GM18909 (cell line): ENCODE data around the gene SREBF1.
"Not testable (repeated sequence)": the region's sequence is repeated elsewhere in the genome, so short reads cannot be mapped to it uniquely, and the experiment has no call there.

ENCODE experiments used
- ATAC-seq: cut with Tn5 transposase; IDR thresholded peaks from one replicate; pipeline ENCODE4 v1.9.1; 2021; ENCODE audit warnings: mild to moderate bottlenecking; ENCODE audit not compliant: unreplicated experiment, poor library complexity

The SREBF1 gene

GRCh38 chr17:17814162-17815061 is 22.4 kb downstream of the SREBF1 start:
- ATAC-seq: no peak

DNA sequence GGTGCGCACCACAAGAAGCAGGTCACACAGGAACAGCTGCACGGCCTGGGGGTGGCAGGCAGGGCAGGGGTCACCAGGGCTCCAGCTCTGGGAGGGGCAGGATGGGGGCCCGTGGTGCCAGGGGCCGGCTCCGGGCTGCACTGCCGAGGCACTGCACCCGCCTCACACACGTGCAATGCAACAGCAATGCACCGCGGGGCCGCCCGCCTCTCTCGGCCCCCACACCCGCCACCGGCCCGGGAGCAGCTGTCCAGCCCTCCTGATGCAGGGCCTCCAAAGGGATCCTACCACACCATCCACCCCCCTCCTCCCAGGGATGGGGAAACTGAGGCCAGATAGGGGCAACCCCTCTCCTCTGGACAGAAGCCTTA is 23.1 kb downstream of the SREBF1 start:
- ATAC-seq: no peak

DNA sequence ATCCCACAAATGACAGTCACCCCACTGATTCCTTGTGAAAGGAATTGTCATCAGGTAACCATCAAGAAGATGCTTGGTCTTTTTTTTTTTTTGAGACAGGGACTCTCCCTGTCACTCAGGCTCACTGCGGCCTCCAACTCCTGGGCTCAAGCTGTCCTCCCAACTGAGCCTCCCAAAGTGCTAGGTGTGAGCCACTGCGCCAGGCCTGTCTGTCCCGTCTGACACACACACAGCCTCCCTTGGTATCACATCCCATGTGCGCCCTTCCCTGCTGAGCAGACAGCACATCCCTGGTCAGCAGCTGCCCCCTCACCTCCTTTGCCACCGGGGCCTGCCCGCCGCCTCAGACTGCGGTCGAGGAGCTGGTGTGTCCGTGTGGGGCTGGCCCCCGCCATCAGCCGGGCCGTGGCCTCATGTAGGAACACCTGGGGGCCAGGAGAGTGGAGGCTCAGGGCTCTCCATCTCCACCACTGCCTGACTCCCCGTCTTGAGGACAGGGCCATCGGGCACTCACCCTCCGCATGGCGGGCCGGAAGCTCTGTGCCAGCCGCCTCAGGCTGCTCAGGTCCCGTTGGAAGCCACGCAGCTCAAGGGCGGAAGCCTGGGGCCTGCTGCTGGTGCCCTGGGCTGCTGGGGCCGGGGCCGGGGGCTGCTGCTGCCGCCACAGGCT is 23.6 kb downstream of the SREBF1 start:
- ATAC-seq: no peak

GRCh38 chr17:17812211-17813054 is 24.4 kb downstream of the SREBF1 start:
- ATAC-seq: no peak

DNA sequence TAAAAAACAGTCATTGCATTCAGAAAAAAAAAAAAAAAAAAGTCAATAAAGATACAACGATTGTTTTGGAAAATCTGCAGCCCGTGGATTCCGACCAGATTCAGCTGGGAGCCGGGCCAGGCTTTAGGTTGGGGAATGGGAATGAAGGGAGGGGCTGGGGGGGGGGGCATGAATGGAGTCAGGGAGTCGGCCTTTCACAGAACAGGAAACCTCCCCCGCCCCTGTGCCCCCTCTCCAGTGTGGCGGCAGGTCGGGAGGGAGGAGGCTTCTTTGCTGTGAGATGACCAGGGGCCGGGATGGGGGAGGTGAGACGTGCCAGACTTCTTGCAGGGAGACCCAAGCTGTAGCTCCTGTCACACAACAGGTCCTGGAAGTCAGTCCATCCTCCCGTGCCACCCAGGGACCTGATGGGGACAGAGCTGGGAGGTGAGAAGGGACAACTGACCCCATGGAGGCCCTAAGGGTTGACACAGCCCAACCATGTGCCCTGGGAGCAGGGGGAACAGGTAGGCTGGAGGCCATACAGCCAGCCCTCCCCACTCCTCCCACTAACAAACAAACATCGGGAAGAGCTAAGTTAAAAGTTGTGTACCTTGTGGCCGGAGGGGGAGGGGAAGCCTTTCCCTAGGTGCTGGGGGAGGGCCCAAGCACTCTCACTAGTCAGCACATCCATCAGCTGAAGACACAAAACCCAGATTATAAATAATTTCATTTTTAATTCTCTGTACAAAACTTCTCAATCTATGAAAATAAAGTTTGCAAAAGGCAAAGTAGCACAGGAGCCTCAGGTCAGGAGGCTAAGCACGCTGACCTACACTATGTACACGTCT is 25.2 kb downstream of the SREBF1 start:
- ATAC-seq: no peak

DNA sequence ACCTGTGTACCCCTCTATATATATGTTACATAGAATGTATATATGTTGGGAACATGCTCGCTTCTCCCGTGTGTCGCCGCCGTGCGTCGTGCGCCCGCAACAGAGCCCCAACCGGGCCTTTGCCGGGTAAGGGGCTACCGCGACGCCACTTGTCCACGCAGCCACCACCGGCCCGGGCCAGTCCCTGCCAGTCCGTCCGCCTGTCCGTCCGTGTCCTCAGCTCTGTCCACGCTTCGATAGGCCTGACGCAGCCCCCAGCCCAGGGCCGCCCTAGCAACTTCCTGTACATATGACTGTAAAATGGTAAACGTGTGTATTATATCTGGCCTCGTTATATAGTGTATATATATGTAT is 25.9 kb downstream of the SREBF1 start:
- no peak for ATAC-seq

DNA sequence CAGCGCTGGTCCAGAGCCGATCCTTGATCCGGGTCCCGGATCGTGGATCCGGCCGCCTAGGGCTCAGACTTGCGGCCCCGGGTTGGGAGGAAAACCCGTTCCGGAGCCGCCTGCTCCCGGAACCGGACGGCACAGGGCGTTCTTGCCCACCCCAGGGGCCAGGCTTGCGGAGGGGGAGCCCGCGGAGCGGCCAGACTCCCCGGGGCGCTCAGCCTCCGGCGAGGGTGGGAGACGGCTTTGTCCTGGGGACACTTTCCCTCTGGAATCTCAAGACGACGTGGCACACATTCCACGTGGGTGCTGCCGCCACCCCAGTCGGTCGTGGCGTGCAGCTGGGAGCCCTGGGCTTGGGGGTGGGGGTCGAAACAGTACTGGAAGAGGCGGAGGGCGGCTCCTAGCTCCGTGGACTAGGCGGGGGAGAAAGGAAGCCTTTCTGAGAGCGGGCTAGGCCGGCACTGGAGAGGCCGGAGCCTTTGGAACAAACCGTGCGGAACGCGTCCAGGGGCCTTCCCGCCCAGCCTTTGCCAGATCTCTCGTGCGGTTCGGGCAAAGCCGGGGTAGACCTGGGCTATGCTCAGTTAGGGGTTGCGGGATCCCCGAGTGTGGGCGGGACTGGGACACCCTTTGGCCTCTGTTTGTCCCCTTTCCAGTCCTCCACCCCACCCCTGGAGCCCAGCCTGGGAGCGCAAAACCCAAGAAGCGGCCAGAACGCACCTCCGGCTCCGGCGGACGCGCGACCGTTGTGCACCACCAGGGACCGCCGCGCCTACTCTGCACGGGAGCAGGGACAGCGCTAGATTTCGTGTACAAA is 26.5 kb downstream of the SREBF1 start:
- no peak for ATAC-seq

GRCh38 chr17:17809531-17810083 is 27.2 kb downstream of the SREBF1 start:
- ATAC-seq: no peak

- peak; percentile 70 for ATAC-seq
Observed at GRCh38 chr17:17808706-17809432, 27.9 kb downstream of the SREBF1 start.

DNA sequence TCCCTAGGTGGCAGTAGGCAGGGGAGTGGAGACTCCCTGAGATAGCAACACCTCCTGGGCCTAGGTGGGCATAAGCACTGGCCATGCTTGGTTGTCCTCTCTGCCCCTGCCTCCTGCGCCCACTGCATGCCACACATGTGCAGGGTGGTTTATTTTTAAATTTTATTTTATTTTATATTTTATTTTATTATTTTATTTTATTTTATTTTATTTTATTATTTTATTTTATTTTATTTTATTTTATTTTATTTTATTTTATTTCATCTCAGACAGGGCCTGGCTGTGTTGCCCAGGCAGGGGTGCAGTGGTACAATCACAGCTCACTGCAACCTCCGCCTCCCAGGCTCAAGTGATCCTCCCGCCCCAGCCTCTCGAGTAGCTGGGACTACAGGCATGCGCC is 28.6 kb downstream of the SREBF1 start:
- ATAC-seq: not testable (repeated sequence)

- ATAC-seq: no peak
Observed at GRCh38 chr17:17807440-17807839, 29.3 kb downstream of the SREBF1 start.

GRCh38 chr17:17806611-17807274 is 30.0 kb downstream of the SREBF1 start:
- no peak for ATAC-seq

DNA sequence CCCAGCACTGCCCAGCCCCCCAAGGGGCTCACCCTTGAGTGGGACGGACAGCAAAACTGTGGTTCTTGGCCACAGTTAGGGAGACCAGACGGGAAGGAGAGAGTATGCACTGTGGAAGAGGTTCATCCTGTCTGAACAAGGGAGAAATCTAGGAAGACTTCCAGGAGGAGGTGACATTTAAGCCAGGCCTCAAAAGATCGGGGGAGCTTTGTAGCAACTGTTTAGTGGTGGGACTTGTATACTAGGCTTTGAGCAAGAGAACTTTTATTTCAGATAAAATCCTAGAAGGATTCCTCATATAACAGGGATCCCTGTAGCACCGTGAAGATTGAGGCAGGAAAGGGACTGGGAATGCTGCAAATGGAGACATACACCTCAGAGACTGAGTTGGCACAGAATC is 30.8 kb downstream of the SREBF1 start:
- ATAC-seq: no peak

GRCh38 chr17:17805575-17805974 is 31.2 kb downstream of the SREBF1 start:
- ATAC-seq: no peak

GRCh38 chr17:17804007-17804406 is 32.8 kb downstream of the SREBF1 start:
- no peak for ATAC-seq

DNA sequence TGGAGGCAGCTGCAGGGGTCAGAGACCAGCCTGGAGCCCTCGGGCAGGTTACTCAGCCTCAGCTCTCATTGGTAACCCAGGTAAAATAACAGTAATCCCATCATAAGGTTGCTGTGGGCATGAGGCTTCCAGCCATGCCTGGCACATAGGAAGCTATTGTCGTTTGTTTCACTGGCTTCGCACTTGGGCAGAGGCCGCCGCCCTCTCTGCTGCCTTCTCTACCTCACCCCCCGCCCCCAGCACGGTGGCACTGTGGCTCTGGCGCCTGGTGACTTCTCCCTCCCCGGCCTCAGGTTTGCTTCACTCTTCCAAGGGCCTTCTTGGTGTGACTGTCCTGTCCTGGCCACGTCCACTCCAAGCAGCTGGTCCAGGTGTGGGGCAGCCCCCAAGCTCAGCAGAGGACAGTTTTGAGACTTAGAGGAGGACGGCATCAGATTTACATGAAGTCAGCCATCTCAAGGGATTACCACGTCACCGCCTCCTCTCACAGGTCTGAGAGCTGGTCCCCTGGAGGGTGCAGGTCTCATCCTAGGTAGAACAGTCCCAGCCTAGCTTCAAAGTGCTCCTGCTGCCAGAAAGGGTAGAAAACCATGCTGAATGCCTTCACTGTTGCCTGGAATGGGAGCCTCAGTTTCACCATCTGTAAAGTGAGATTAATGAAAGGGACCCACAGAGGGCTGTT is 34.8 kb downstream of the SREBF1 start:
- no peak for ATAC-seq

DNA sequence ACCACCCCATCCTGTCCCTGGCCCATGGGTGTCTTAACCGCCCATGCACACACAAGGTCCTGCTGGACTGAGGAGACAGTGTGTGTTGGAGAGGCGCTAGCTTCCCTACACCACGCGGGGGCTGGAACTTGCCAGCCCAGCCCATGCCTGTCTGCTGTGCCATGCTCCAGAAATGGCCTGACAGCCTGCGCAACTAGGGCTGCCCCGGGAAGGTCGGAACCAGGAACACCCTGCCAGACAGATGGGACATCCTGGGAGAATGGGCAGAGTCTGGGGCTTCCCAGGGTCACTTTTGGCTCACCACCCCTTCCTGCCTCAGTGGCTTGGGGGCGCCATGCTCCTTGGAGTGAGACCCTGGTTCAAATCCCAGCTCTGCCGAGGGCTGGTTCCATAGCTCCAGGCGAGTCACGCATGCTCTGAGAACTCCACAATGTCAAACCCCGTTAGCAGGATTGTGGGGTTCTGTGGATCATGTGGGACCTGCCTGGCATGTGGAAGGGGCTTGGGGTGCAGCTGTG is 36.2 kb downstream of the SREBF1 start:
- ATAC-seq: no peak
